ENCODE data around the gene MAN2A1.

- no peak for TF ChIP-seq POLR2AphosphoS5 (IDR thresholded peaks at IDR 0.05)
- TF ChIP-seq, protein P1, sequence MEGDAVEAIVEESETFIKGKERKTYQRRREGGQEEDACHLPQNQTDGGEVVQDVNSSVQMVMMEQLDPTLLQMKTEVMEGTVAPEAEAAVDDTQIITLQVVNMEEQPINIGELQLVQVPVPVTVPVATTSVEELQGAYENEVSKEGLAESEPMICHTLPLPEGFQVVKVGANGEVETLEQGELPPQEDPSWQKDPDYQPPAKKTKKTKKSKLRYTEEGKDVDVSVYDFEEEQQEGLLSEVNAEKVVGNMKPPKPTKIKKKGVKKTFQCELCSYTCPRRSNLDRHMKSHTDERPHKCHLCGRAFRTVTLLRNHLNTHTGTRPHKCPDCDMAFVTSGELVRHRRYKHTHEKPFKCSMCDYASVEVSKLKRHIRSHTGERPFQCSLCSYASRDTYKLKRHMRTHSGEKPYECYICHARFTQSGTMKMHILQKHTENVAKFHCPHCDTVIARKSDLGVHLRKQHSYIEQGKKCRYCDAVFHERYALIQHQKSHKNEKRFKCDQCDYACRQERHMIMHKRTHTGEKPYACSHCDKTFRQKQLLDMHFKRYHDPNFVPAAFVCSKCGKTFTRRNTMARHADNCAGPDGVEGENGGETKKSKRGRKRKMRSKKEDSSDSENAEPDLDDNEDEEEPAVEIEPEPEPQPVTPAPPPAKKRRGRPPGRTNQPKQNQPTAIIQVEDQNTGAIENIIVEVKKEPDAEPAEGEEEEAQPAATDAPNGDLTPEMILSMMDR (IDR thresholded peaks at IDR 0.05; ENCODE audit: poor library complexity, severe bottlenecking) = no peak
- no peak for TF ChIP-seq EP300 (conservative IDR thresholded peaks at IDR 0.05; ENCODE audit: poor library complexity, severe bottlenecking)
These were observed 192.8 kb downstream of the MAN2A1 start for GRCh38 chr5:109882546-109882945.

Data from neural cell (in vitro differentiated cells).